ENCODE results near the gene OPTN. TPM values are rescaled to one million over a fixed set of nuclear protein-coding genes. Genes with fewer than 3 reads are reported as not detected.

The OPTN gene
- total RNA-seq, 1 experiment from 2014 or later, result 79.6 TPM

- no peak overlapping the region for H3K27ac Mint-ChIP-seq (ENCODE audit: low read depth, unreplicated experiment)
- H3K27me3 Mint-ChIP-seq (ENCODE audit: insufficient read depth, unreplicated experiment), result no peaks in the 10 kb centered on the region
- TF ChIP-seq CTCF (IDR thresholded peaks at IDR 0.05; ENCODE audit: unreplicated experiment), result no peak
- CTCF ChIA-PET, result no interaction called here
- POLR2A ChIA-PET, result no interaction called here
- H3K9me3 Mint-ChIP-seq (ENCODE audit: unreplicated experiment), result no peaks in the 10 kb centered on the region
- BruUV-seq (replicated peaks), result no TSS peak
- H3K36me3 Mint-ChIP-seq (ENCODE audit: insufficient read depth, unreplicated experiment), result peaks cover 7% of the 10 kb centered on the region
- no peaks in the 10 kb centered on the region for H3K4me1 Mint-ChIP-seq (ENCODE audit: insufficient read depth, unreplicated experiment)
- no peak for DNase-seq (ENCODE audit: unreplicated experiment)
- intact Hi-C loops (cut with micrococcal nuclease), result no loop called here
- H3K4me3 Mint-ChIP-seq (ENCODE audit: unreplicated experiment), result no peak overlapping the region
Observed at GRCh38 chr10:13183625-13184024, 83.7 kb downstream of the OPTN start.

- CTCF ChIA-PET, result no interaction called here
- intact Hi-C loops (cut with micrococcal nuclease), result no loop called here
- no peaks in the 10 kb centered on the region for H3K4me1 Mint-ChIP-seq (ENCODE audit: insufficient read depth, unreplicated experiment)
- H3K4me3 Mint-ChIP-seq (ENCODE audit: unreplicated experiment), result no peak overlapping the region
- H3K36me3 Mint-ChIP-seq (ENCODE audit: insufficient read depth, unreplicated experiment), result peaks cover 7% of the 10 kb centered on the region
- H3K27me3 Mint-ChIP-seq (ENCODE audit: insufficient read depth, unreplicated experiment), result no peaks in the 10 kb centered on the region
- BruUV-seq (replicated peaks), result no TSS peak
- no peaks in the 10 kb centered on the region for H3K9me3 Mint-ChIP-seq (ENCODE audit: unreplicated experiment)
- no peak overlapping the region for H3K27ac Mint-ChIP-seq (ENCODE audit: low read depth, unreplicated experiment)
- TF ChIP-seq CTCF (IDR thresholded peaks at IDR 0.05; ENCODE audit: unreplicated experiment), result no peak
- POLR2A ChIA-PET, result no interaction called here
- no peak for DNase-seq (ENCODE audit: unreplicated experiment)
Observed at GRCh38 chr10:13184276-13184675, 84.3 kb downstream of the OPTN start.

GRCh38 chr10:13184730-13185514 lies 85.0 kb downstream of the OPTN start:
- Mint-ChIP-seq H3K4me1 (ENCODE audit: insufficient read depth, unreplicated experiment) (no peaks in the 10 kb centered on the region), H3K4me3 (ENCODE audit: unreplicated experiment) (no peak overlapping the region), H3K27me3 (ENCODE audit: insufficient read depth, unreplicated experiment) (no peaks in the 10 kb centered on the region), H3K27ac (ENCODE audit: low read depth, unreplicated experiment) (no peak overlapping the region), H3K36me3 (ENCODE audit: insufficient read depth, unreplicated experiment) (peaks cover 7% of the 10 kb centered on the region), H3K9me3 (ENCODE audit: unreplicated experiment) (no peaks in the 10 kb centered on the region)
- intact Hi-C loops (cut with micrococcal nuclease), result no loop called here
- ChIA-PET POLR2A (interaction anchor here (0.6 kb wide), 1 partner anchor 37 kb away, joined by 3 read pairs; no protein-coding TSS in a partner anchor), CTCF (no interaction called here)
- TF ChIP-seq CTCF (IDR thresholded peaks at IDR 0.05; ENCODE audit: unreplicated experiment), result no peak
- no TSS peak for BruUV-seq (replicated peaks)
- no peak for DNase-seq (ENCODE audit: unreplicated experiment)

GRCh38 chr10:13187135-13187534 lies 87.2 kb downstream of the OPTN start:
- no peak for TF ChIP-seq CTCF (IDR thresholded peaks at IDR 0.05; ENCODE audit: unreplicated experiment)
- H3K9me3 Mint-ChIP-seq (ENCODE audit: unreplicated experiment), result no peaks in the 10 kb centered on the region
- H3K27me3 Mint-ChIP-seq (ENCODE audit: insufficient read depth, unreplicated experiment), result no peaks in the 10 kb centered on the region
- intact Hi-C loops (cut with micrococcal nuclease), result no loop called here
- peaks cover 7% of the 10 kb centered on the region for H3K36me3 Mint-ChIP-seq (ENCODE audit: insufficient read depth, unreplicated experiment)
- no peaks in the 10 kb centered on the region for H3K4me1 Mint-ChIP-seq (ENCODE audit: insufficient read depth, unreplicated experiment)
- BruUV-seq (replicated peaks), result no TSS peak
- DNase-seq (ENCODE audit: unreplicated experiment), result no peak
- no peak overlapping the region for H3K4me3 Mint-ChIP-seq (ENCODE audit: unreplicated experiment)
- H3K27ac Mint-ChIP-seq (ENCODE audit: low read depth, unreplicated experiment), result no peak overlapping the region
- ChIA-PET CTCF (interaction anchor here (1.5 kb wide), 1 partner anchor 20 kb away, joined by 5 read pairs; no protein-coding TSS in a partner anchor), POLR2A (interaction anchor here (0.6 kb wide), 1 partner anchor 133 kb away, joined by 3 read pairs; no protein-coding TSS in a partner anchor)

Other genes with a start within 250 kb of the OPTN start
- gene CCDC3, start 98.5 kb upstream of the OPTN start, total RNA-seq (2022), result 0.10 TPM in 1 of 2 replicates, not detected in the other
- gene MCM10, start 61.4 kb downstream of the OPTN start, total RNA-seq (2022), result 3.5 and 6.0 TPM in 2 replicates
- gene UCMA, start 134.2 kb downstream of the OPTN start, total RNA-seq (2022), result not detected in 2 replicates
- gene PHYH, start 199.9 kb downstream of the OPTN start, total RNA-seq (2022), result 9.8 and 13.7 TPM in 2 replicates
- 44.8 and 60.8 TPM in 2 replicates for gene SEPHS1, start 248.1 kb downstream of the OPTN start, total RNA-seq (2022)